PFSK-1 (cell line): ENCODE data around the gene LDLRAD4.

Source experiments
- POLR2AphosphoS5 ChIP-seq: IDR thresholded peaks from 2 replicates; pipeline ENCODE4 v1.6.1; 2012; ENCODE audit warnings: low read depth, mild to moderate bottlenecking, control low read depth, low read length, moderate library complexity
- SIN3A ChIP-seq: IDR thresholded peaks from 2 replicates; pipeline ENCODE4 v1.6.1; 2012; ENCODE audit warnings: mild to moderate bottlenecking, low read length, moderate library complexity, borderline replicate concordance; ENCODE audit not compliant: insufficient read depth
- TAF1 ChIP-seq: IDR thresholded peaks from 2 replicates; pipeline ENCODE4 v1.6.1; 2012; ENCODE audit warnings: low read length, control low read depth, borderline replicate concordance; ENCODE audit not compliant: insufficient read depth
- TF ChIP-seq, protein P1 (sequence below), 2 experiments: IDR thresholded peaks; 2 replicates each; pipeline versions ENCODE4 v1.6.1 to v1.8.0; 2011 to 2012; ENCODE audit warnings: low read depth in 2 of 2, low read length in 2 of 2, control low read depth in 1 of 2, inconsistent platforms in 1 of 2, mild to moderate bottlenecking in 1 of 2, moderate library complexity in 1 of 2; ENCODE audit not compliant: insufficient read depth in 1 of 2

DNA sequence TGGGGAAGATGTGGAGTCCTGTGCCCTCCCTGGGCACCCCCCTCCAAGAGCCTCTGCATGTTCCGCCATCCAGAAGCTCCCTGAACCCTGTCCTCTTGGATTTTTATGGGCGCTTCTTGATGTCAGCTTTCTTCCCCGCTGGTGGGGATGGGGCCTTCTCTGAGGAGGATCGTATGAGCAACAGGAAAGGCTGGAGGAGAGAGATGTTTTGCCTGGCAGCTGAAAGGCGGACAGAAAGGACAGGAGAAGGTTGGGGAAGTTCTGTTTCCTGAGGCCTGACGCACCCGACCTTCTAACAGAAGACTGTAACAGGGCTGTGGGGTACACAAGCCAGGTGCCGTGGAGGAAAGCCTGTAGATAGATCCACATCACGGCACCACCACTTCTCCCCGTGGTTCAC is 238.8 kb downstream of the LDLRAD4 start:
- TF ChIP-seq TAF1 (no peak), POLR2AphosphoS5 (no peak), SIN3A (no peak)
- TF ChIP-seq, protein P1, sequence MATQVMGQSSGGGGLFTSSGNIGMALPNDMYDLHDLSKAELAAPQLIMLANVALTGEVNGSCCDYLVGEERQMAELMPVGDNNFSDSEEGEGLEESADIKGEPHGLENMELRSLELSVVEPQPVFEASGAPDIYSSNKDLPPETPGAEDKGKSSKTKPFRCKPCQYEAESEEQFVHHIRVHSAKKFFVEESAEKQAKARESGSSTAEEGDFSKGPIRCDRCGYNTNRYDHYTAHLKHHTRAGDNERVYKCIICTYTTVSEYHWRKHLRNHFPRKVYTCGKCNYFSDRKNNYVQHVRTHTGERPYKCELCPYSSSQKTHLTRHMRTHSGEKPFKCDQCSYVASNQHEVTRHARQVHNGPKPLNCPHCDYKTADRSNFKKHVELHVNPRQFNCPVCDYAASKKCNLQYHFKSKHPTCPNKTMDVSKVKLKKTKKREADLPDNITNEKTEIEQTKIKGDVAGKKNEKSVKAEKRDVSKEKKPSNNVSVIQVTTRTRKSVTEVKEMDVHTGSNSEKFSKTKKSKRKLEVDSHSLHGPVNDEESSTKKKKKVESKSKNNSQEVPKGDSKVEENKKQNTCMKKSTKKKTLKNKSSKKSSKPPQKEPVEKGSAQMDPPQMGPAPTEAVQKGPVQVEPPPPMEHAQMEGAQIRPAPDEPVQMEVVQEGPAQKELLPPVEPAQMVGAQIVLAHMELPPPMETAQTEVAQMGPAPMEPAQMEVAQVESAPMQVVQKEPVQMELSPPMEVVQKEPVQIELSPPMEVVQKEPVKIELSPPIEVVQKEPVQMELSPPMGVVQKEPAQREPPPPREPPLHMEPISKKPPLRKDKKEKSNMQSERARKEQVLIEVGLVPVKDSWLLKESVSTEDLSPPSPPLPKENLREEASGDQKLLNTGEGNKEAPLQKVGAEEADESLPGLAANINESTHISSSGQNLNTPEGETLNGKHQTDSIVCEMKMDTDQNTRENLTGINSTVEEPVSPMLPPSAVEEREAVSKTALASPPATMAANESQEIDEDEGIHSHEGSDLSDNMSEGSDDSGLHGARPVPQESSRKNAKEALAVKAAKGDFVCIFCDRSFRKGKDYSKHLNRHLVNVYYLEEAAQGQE (IDR thresholded peaks at IDR 0.05; ENCODE audit: insufficient read depth in 1 of 2, low read depth in 2 of 2, low read length in 2 of 2): no peak
